OCI-LY7 (cell line): ENCODE results near the gene TP53RK. TPM values are rescaled to one million over a fixed set of nuclear protein-coding genes. Genes with fewer than 3 reads are reported as not detected.

Source experiments
- BruUV-seq: library from RNA; stranded (reverse); fragments of 400-500 nt; replicated peaks from 2 replicates; lab custom pipeline; 2021; lab: Mats Ljungman, UMichigan
- CTCF ChIA-PET: fragments of 300-600 bp; sonication (Branson Sonifier 250); formaldehyde crosslinking; loops from one replicate; lab custom pipeline; 2022; ENCODE audit warnings: antibody characterized with exemption; ENCODE audit not compliant: unreplicated experiment; lab: Charles Lee
- POLR2A ChIA-PET: fragments of 300-600 bp; sonication (Branson Sonifier 250); formaldehyde crosslinking; loops from one replicate; lab custom pipeline; 2022; ENCODE audit warnings: antibody characterized with exemption; lab: Charles Lee
- DNase-seq: peaks from one replicate; pipeline ENCODE4 v3.0.0-alpha.2; 2015; ENCODE audit warnings: low spot score
- H2AFZ ChIP-seq: fragments of 200-600 bp; sonication (generic), shearing (Covaris generic); 2 replicates; pipeline ENCODE4 v1.6.1; 2014; ENCODE audit warnings: mild to moderate bottlenecking, antibody characterized with exemption, low read length, moderate library complexity
- H3K27ac ChIP-seq: fragments of 200-600 bp; sonication (generic); 2 replicates; pipeline ENCODE4 v1.5.1; 2014; ENCODE audit warnings: mixed run types, low read depth, mild to moderate bottlenecking, moderate library complexity, low read length, inconsistent platforms; ENCODE audit not compliant: poor library complexity, severe bottlenecking
- H3K36me3 ChIP-seq: fragments of 200-600 bp; sonication (generic); 2 replicates; pipeline ENCODE4 v1.6.1; 2014; ENCODE audit warnings: mild to moderate bottlenecking, antibody characterized with exemption, low read length, moderate library complexity, mixed read lengths; ENCODE audit not compliant: insufficient read depth
- H3K4me1 ChIP-seq: fragments of 200-600 bp; sonication (generic); 2 replicates; pipeline ENCODE4 v1.5.1; 2014; ENCODE audit warnings: mild to moderate bottlenecking, low read length; ENCODE audit not compliant: insufficient read depth, poor library complexity, severe bottlenecking
- H3K4me2 ChIP-seq: fragments of 200-600 bp; sonication (generic); 2 replicates; pipeline ENCODE4 v1.6.1; 2014; ENCODE audit warnings: mild to moderate bottlenecking, low read length
- H3K4me3 ChIP-seq: fragments of 200-600 bp; sonication (generic); 2 replicates; pipeline ENCODE4 v1.5.1; 2014; ENCODE audit warnings: mild to moderate bottlenecking, low read depth, low read length; ENCODE audit not compliant: poor library complexity, severe bottlenecking
- H3K79me2 ChIP-seq: fragments of 200-600 bp; sonication (generic); 2 replicates; pipeline ENCODE4 v1.6.1; 2016; ENCODE audit warnings: low read depth, mild to moderate bottlenecking, low read length, moderate library complexity, mixed read lengths; ENCODE audit not compliant: insufficient read depth
- H3K9me2 ChIP-seq: fragments of 200-600 bp; sonication (generic); 2 replicates; pipeline ENCODE4 v1.6.1; 2016; ENCODE audit warnings: mild to moderate bottlenecking, low read length, mixed read lengths; ENCODE audit not compliant: insufficient read depth
- H3K9me3 ChIP-seq: fragments of 200-600 bp; sonication (generic); 2 replicates; pipeline ENCODE4 v1.6.1; 2014; ENCODE audit warnings: mild to moderate bottlenecking, mixed run types, low read length, mixed read lengths
- H4K20me1 ChIP-seq: fragments of 200-600 bp; sonication (generic); 2 replicates; pipeline ENCODE4 v1.6.1; 2014; ENCODE audit warnings: mild to moderate bottlenecking, antibody characterized with exemption, low read length, moderate library complexity, mixed read lengths; ENCODE audit not compliant: insufficient read depth
- CTCF ChIP-seq: fragments of 200-600 bp; sonication (generic); conservative IDR thresholded peaks from 2 replicates; pipeline ENCODE4 v1.5.1; 2014; ENCODE audit warnings: mild to moderate bottlenecking, antibody characterized with exemption, low read length, moderate library complexity, mixed read lengths
- EZH2phosphoT487 ChIP-seq: fragments of 200-600 bp; sonication (generic); IDR thresholded peaks from 2 replicates; pipeline ENCODE4 v1.6.1; 2018; ENCODE audit warnings: low read depth, borderline replicate concordance, mild to moderate bottlenecking, mixed run types, antibody characterized with exemption, low read length, moderate library complexity, mixed read lengths
- intact Hi-C: fragments of 100-400 bp; cut with micrococcal nuclease; formaldehyde crosslinking; loops from one replicate; pipeline ENCODE4 v1.10.0; 2022; ENCODE audit not compliant: unreplicated experiment
- total RNA-seq, 2 experiments: library from RNA; depleted of rRNA in 1 of 2; stranded (reverse); fragments of >200 nt in 1 of 2; shearing (Covaris generic) in 1 of 2; gene quantifications; 2 replicates each; pipeline ENCODE4 v1.2.3, GENCODE V29; 2014 to 2022

The TP53RK gene
- total RNA-seq, 2 experiments from 2014 or later, result 18.6 to 32.9 TPM

GRCh38 chr20:46649650-46649949 lies 39.6 kb downstream of the TP53RK start:
- H2AFZ ChIP-seq, result no peak overlapping the region
- no peak for DNase-seq
- H3K4me3 ChIP-seq, result no peak overlapping the region
- no TSS peak for BruUV-seq
- H3K4me1 ChIP-seq, result no peaks in the 10 kb centered on the region
- H4K20me1 ChIP-seq, result no peaks in the 10 kb centered on the region
- ChIA-PET POLR2A (interaction anchor here (0.7 kb wide), 1 partner anchor 54 kb away, joined by 3 read pairs; no protein-coding TSS in a partner anchor), CTCF (no interaction called here)
- H3K4me2 ChIP-seq, result no peak overlapping the region
- intact Hi-C loops, result no loop called here
- H3K36me3 ChIP-seq, result no peaks in the 10 kb centered on the region
- H3K9me2 ChIP-seq, result no peaks in the 10 kb centered on the region
- no peaks in the 10 kb centered on the region for H3K79me2 ChIP-seq
- H3K27ac ChIP-seq, result no peak overlapping the region
- TF ChIP-seq EZH2phosphoT487 (no peak), CTCF (no peak)
- H3K9me3 ChIP-seq, result no peaks in the 10 kb centered on the region

- no peaks in the 10 kb centered on the region for H3K36me3 ChIP-seq
- no peak overlapping the region for H3K4me3 ChIP-seq
- CTCF ChIA-PET, result no interaction called here
- BruUV-seq, result no TSS peak
- no peak overlapping the region for H3K27ac ChIP-seq
- no peaks in the 10 kb centered on the region for H3K79me2 ChIP-seq
- TF ChIP-seq EZH2phosphoT487 (no peak), CTCF (no peak)
- no peak overlapping the region for H3K4me2 ChIP-seq
- POLR2A ChIA-PET, result interaction anchor here (0.7 kb wide), 1 partner anchor 55 kb away, joined by 3 read pairs; no protein-coding TSS in a partner anchor
- intact Hi-C loops, result no loop called here
- DNase-seq, result peak; percentile 10
- no peaks in the 10 kb centered on the region for H4K20me1 ChIP-seq
- H2AFZ ChIP-seq, result no peak overlapping the region
- H3K9me3 ChIP-seq, result no peaks in the 10 kb centered on the region
- no peaks in the 10 kb centered on the region for H3K4me1 ChIP-seq
- H3K9me2 ChIP-seq, result no peaks in the 10 kb centered on the region
Measured at GRCh38 chr20:46648903-46649649, 40.2 kb downstream of the TP53RK start.

GRCh38 chr20:46647469-46647868 lies 41.8 kb downstream of the TP53RK start:
- ChIA-PET CTCF (no interaction called here), POLR2A (no interaction called here)
- TF ChIP-seq EZH2phosphoT487 (no peak), CTCF (no peak)
- Histone ChIP-seq H3K4me3 (no peak overlapping the region), H3K9me2 (no peaks in the 10 kb centered on the region), H3K4me1 (no peaks in the 10 kb centered on the region), H3K79me2 (no peaks in the 10 kb centered on the region), H3K4me2 (no peak overlapping the region), H3K36me3 (no peaks in the 10 kb centered on the region), H3K27ac (no peak overlapping the region), H4K20me1 (no peaks in the 10 kb centered on the region), H2AFZ (no peak overlapping the region), H3K9me3 (no peaks in the 10 kb centered on the region)
- intact Hi-C loops, result no loop called here
- DNase-seq, result no peak
- BruUV-seq, result no TSS peak
